Measurements from ENCODE around the gene NUP210L. TPM values are rescaled to one million over a fixed set of nuclear protein-coding genes. Genes with fewer than 3 reads are reported as not detected.

The NUP210L gene
- total and polyA plus RNA-seq, 9 of the 15 experiments (the other 6 are each of a cell fraction or from before 2014, with no cell fraction given): 0.01 to 0.04 TPM; not detected in 7

- no peak for TF ChIP-seq REST (IDR thresholded peaks at IDR 0.05; ENCODE audit: borderline replicate concordance)
- TF ChIP-seq REST (CRISPR knock-in tag; IDR thresholded peaks at IDR 0.05; ENCODE audit: low read depth): no peak
- no peak for TF ChIP-seq ASH1L (IDR thresholded peaks at IDR 0.05; ENCODE audit: borderline replicate concordance, low read depth, partially characterized antibody)
- TF ChIP-seq ZNF165 (CRISPR knock-in tag; IDR thresholded peaks at IDR 0.05; ENCODE audit: borderline replicate concordance): no peak
- TF ChIP-seq, protein P1, sequence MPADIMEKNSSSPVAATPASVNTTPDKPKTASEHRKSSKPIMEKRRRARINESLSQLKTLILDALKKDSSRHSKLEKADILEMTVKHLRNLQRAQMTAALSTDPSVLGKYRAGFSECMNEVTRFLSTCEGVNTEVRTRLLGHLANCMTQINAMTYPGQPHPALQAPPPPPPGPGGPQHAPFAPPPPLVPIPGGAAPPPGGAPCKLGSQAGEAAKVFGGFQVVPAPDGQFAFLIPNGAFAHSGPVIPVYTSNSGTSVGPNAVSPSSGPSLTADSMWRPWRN (IDR thresholded peaks at IDR 0.05; ENCODE audit: low read depth): no peak
- TF ChIP-seq ETV6 (IDR thresholded peaks at IDR 0.05; ENCODE audit: borderline replicate concordance in 1 of 2, low read depth in 2 of 2, low read length in 1 of 2): no peak
- no peak for TF ChIP-seq ETV6 (CRISPR knock-in tag; IDR thresholded peaks at IDR 0.05; ENCODE audit: borderline replicate concordance)
- no peak for TF ChIP-seq SMARCA5 (IDR thresholded peaks at IDR 0.05)
- no peak for TF ChIP-seq ZNF551 (CRISPR knock-in tag; IDR thresholded peaks at IDR 0.05)
- TF ChIP-seq ZNF668 (CRISPR knock-in tag; IDR thresholded peaks at IDR 0.05): no peak
- TF ChIP-seq NBN (IDR thresholded peaks at IDR 0.05; ENCODE audit: low read depth): no peak
- TF ChIP-seq LEF1 (IDR thresholded peaks at IDR 0.05): no peak
- TF ChIP-seq E2F8 (IDR thresholded peaks at IDR 0.05; ENCODE audit: low read depth, partially characterized antibody): no peak
- TF ChIP-seq ZNF695 (CRISPR knock-in tag; IDR thresholded peaks at IDR 0.05): no peak
- TF ChIP-seq GABPB2 (CRISPR knock-in tag; conservative IDR thresholded peaks at IDR 0.05): no peak
- TF ChIP-seq CREB3 (tag; conservative IDR thresholded peaks at IDR 0.05; ENCODE audit: low read depth): no peak
- no peak for TF ChIP-seq JUN (IDR thresholded peaks at IDR 0.05; ENCODE audit: borderline replicate concordance, low read depth, low read length)
- no peak for TF ChIP-seq JUN (CRISPR knock-in tag; IDR thresholded peaks at IDR 0.05; ENCODE audit: borderline replicate concordance)
Observed at GRCh38 chr1:154012129-154012528, 142.7 kb downstream of the NUP210L start (continued).

All from K562 (cell line).